Measurements from ENCODE around the gene AJAP1.

DNA sequence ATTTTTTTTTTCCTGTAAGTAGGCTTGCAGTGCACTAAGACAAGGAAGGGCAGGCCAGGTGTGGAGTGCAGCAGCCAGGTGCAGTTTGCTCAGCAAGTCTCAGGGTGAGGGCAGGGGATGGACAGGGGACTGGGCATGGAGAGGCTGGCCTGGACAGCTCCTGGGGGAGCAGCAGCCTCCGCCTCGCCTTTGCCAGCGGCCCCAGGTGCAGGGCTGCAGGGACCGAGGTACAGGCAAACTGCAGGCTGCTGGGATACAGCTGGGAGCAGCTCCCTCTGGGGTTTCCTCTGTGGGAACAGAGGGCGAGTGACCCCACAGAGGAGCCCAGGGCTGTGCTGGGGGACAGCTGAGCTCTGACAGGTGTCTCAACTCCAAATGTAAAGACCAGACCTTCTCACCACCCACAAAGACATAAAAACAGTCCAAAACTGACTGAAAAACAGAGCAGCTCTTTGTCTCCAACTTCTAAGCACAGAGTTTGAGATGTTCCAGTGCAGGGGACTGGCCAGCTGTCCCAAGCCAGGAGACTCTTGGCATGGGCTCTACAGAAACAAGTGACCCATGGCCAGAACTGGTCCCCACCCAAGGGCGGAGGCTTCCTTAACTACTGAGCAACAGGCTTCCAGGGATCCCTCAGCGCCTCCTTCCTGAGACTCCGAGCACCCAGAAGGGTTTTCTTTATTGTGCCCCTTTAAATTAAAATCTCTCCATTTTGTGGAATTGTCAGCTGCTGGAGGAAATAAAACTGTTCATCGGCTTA, 27.7 kb upstream of the AJAP1 start:
- TF ChIP-seq BACH2 (CRISPR knock-in tag; IDR thresholded peaks at IDR 0.05; ENCODE audit: borderline replicate concordance) (no peak), ZNF8 (CRISPR knock-in tag; IDR thresholded peaks at IDR 0.05) (no peak)
